Sigmoid colon (tissue), 3 donors: ENCODE measurements around the gene CACNA1C.

ENCODE experiments used
- POLR2A ChIP-seq, 2 donors: fragments of 450-650 bp; IDR thresholded peaks; one replicate each; pipeline ENCODE4 v1.6.1; 2016; ENCODE audit warnings: antibody characterized with exemption in 2 of 2, mild to moderate bottlenecking in 2 of 2, moderate library complexity in 2 of 2
- TF ChIP-seq, protein P1 (sequence below), 4 experiments: fragments of 450-650 bp in 3 of 4; fragments of 200-600 bp in 1 of 4; IDR thresholded peaks; one replicate each; pipeline ENCODE4 v1.5.1; 2016 to 2019; ENCODE audit warnings: antibody characterized with exemption in 4 of 4, mild to moderate bottlenecking in 3 of 4, moderate library complexity in 2 of 4

DNA sequence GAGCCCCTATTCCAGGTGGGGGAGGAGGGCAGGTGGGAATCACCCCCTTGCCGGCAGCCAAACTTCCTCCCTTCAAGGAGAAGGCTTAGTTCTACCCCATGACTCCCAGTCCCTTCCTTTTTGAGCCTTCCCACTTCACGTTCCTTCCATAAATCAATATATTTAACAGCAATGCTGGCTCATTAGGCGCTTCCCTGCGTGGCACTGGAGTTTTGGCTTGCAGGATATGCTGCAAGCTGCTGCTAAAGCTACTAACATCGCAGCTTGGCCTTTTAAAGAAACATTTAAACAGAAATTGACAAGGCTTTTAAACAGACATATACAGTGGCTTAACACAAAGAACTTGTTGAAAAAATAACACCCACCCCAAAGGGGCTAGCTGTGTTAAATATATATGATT is 434.0 kb downstream of the CACNA1C start:
- no peak for TF ChIP-seq POLR2A (IDR thresholded peaks at IDR 0.05)
- TF ChIP-seq, protein P1, sequence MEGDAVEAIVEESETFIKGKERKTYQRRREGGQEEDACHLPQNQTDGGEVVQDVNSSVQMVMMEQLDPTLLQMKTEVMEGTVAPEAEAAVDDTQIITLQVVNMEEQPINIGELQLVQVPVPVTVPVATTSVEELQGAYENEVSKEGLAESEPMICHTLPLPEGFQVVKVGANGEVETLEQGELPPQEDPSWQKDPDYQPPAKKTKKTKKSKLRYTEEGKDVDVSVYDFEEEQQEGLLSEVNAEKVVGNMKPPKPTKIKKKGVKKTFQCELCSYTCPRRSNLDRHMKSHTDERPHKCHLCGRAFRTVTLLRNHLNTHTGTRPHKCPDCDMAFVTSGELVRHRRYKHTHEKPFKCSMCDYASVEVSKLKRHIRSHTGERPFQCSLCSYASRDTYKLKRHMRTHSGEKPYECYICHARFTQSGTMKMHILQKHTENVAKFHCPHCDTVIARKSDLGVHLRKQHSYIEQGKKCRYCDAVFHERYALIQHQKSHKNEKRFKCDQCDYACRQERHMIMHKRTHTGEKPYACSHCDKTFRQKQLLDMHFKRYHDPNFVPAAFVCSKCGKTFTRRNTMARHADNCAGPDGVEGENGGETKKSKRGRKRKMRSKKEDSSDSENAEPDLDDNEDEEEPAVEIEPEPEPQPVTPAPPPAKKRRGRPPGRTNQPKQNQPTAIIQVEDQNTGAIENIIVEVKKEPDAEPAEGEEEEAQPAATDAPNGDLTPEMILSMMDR (IDR thresholded peaks at IDR 0.05), result no peak
